ENCODE results near the gene LYZL2. TPM values are rescaled to one million over a fixed set of nuclear protein-coding genes. Genes with fewer than 3 reads are reported as not detected.
"Not testable (repeated sequence)": the region's sequence is repeated elsewhere in the genome, so short reads cannot be mapped to it uniquely, and the experiment has no call there.

LYZL2 gene
- total RNA-seq, 1 donor from 2014 or later: not detected

DNA sequence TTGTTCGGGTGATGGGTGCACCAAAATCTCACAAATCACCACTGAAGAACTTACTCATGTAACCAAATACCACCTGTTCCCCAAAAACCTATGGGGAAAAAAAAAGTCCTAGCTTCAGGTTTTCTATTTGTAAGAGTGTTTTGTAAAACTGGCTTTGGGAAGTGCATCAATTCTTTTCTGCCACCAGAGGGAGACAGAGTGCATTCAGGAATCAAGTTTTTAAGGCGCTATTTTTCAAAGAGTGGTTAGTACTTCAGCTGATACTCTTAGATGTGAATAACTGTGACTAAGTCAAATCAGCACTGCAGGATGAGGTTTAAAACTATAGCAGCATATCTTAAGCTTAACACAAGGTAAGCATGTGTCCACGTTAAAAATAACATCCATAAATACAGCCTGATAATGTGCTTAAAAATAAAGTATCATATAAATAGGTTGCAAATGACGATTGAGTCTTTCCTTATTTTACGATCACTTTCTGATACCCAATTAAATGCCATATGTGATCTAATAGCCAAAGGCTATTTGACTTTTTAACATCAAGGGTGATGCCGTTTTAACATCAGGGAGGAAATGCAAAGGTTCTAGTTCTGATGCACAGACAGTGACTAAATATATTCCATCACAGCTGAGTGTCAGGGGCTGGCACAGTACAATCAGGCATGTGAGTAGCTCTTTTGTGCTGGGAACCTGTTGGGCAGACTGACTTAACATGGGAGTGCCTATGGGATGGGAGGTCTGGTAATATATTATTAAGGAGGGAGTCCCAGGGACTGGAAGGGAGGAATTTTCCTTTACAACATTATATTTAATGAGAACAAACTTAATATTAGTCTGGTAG, 10.6 kb upstream of the LYZL2 start:
- DNase-seq (ENCODE audit: low spot score): no peak

DNA sequence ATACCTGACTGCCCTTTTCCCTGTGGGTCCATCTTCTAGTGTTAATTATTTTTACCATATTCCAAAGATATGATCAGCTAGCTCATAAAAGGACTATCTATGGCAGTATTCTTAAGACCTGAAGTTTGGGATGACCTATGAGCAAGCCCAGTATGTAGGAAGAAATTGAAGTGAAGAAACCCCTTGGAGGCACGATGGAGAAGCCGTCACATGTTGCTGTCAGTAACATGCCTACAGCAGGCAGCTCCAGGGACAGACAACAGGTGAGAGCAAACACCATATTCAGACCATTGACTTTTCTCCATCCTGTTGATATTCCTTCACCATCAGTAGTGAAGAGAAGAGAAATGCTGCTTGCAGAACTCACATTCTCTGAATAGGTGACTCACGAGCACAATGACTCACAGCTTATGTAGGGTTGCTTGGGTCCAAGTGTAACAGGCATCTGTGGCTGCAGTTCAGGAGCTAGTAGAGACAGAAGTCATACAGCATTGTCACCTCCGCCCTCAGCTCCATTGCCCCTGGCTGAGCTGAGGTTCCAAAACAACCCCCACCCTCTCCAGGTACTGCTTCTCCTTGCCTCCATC, 8.4 kb upstream of the LYZL2 start:
- DNase-seq (ENCODE audit: low spot score): no peak

DNA sequence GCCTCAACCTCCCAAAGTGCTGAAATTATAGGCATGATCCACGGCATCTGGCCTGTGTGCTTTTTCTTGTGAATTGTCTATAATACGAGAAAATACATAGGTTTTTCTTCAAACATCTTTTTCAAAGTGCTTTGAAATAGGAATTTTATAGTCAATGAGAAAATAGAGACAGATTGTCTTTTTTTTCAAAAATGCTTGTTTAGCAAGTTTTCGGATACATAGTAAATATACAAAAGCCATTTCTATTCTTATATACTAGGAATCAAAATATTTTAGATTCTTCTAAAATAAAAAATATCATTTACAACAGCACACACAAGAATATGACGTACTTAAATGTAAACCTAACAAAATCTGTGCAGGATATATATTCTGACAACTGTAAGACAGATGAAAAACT, 1.6 kb upstream of the LYZL2 start:
- DNase-seq (ENCODE audit: low spot score): no peak

DNA sequence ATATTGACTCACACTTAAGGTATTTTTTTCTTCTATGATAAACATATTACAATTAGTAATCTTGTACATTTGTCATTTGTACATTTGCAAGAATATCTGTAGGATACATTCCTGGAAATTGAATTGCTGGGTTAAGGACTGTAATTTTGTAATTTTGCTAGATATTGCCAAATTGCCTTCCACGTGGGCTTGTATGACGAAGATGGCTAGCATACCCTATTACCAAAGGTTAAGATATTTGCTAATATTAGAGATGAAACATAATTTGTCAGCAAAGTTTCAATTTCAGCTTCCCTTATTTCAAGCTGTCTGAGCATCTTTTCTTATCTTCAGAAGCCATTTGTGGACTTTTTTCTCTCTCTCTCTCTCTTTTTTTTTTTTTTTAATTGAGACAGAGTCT, 1.0 kb upstream of the LYZL2 start:
- DNase-seq (ENCODE audit: low spot score): no peak

DNA sequence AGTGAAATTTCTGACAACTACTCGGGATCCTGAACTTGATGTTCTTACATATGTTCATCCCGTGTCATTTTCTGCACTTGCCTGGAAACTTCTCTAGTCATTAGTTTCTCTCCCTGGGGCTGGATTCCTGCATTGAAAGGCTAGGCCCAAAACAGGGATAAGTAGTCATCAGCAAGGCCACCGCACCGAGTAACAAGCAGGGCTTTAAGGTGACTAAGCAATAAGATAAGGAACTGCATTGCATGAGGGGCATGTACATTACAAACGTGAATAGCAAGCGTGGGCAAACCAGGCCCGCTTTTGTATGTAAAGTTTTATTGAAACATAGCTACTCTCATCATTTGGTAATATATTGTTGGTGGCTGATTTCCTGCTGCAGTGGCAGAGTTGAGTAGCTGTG, 977 bp downstream of the LYZL2 start:
- not testable (repeated sequence) for DNase-seq (ENCODE audit: low spot score)

DNA sequence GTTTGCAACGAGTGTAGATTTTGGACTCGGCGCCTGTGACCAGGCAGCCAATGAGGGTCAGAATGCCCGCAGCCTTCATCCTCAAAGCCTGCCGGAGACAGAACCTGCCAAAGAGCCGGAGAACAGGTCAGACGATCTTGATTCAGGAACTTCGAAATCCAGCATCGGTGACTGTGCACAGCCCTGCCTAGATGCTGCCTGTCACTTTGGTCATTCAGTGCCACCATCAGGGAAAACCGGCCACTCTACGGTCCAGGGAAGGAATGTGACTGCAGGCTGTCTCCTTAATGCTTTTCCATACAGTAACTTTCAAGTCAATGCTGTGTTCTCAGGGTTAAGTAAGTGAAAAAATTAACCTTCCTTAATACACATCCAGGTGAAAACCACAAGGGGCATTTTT, 2.7 kb downstream of the LYZL2 start:
- DNase-seq (ENCODE audit: low spot score): not testable (repeated sequence)

DNA sequence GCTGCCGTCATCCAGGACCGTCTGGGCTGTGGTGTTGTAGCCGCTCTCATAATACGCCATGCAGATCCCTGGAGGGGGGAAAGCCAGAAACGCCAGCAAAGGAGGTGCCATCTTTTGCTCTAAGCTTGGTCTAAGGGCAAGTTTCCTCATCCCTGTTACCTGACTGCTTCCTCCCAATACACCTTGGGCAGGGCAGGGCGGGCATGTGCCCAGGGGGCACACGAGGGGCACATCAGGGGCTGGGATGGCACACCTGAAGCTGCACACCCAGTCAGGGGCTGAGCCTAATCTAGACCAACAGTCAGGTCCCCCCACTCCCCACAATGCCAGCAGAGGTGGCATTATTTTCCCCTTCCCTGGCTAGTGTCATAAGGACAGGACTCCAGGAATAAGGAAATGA, 3.4 kb downstream of the LYZL2 start:
- not testable (repeated sequence) for DNase-seq (ENCODE audit: low spot score)

DNA sequence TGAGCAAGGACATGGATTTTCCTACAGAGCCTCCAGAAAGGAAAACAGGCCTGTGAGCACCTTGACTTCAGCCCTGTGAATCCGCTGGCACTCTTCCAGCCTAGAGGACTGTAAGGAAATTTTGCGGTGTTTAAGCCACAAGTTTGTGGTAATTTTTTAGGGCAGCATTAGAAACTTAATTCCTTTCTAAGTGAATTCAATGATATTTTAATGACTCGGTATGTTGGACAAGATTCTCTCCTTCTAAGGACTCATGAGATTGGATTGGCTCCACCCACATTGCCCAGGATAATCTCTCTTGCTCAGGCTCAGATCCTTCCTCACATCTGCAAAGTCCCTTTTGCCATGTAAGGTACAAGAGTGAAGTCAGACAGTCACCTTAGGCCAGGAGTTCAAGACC, 4.5 kb downstream of the LYZL2 start:
- no peak for DNase-seq (ENCODE audit: low spot score)

DNA sequence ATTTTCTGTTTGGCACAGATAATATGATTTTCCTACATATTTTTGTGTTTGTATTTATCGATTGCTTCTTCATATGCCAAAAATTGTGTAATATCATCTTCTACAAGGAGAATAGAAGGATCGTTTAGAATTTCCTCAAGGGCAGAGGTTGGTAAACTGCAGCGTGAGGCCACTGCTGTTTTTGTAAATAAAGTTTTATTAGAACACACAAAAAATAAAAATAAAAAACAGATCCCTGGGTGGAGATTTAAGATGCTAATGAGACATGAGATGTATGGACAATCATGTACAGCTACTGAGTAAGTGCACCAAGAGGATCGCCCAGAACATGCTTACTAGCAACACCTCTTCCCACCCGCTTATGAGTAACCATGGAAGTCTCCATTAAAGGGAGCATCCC, 9.6 kb downstream of the LYZL2 start:
- DNase-seq (ENCODE audit: low spot score): no peak

DNA sequence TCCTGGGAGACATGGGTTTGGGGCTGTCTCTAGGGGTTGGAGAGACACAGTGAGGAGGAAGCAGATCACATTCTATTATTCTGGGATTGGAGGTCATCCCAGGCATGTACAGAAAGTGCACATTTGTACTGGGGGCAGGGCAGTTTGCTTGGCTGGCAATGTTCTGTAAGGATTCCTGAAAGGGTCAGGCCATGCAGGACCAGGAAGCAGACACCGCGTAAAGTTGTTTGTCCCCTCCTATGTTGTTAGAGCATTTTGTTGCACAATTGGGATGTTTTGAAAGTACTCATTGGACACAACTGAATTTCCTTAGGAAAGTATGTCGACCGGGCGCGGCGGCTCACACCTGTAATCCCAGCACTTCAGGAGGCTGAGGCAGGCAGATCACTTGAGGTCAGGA, 12.5 kb downstream of the LYZL2 start:
- DNase-seq (ENCODE audit: low spot score): no peak

DNA sequence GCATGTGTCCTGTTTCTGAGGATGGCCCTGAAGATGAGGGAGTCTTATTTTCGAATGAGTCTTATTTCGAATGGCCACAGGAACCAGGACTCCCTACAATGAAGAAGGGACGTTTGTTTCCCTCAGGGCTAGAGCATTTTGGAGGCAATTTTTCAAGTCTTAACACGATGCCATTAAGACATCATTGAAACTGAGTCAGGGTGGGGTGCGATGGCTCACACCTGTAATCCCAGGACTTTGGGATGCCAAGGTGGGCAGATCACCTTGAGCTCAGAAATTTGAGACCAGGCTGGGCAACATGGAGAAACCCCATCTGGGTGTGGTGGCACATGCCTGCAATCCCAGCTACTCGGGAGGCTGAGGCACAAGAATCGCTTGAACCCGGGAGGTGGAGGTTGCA, 18.5 kb downstream of the LYZL2 start:
- not testable (repeated sequence) for DNase-seq (ENCODE audit: low spot score)

DNA sequence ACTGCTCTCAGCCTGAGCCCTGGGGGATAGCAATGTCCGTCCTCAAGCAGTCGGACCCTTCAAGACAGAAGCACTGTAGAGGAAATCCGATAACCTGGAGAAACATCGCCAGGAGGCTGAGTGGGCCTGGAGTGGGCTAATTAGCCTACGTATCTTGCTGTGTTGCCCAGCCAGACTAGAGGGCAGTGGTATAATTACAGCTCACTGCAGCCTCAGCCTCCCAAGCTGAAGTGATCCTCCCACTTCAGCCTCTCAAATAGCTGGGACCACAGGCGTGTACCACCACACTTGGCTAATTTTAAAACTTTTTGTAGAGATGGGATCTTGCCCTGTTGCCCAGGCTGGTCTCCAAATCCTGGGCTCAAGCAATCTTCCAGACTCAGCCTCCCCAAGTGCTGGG, 21.7 kb downstream of the LYZL2 start:
- DNase-seq (ENCODE audit: low spot score): no peak

DNA sequence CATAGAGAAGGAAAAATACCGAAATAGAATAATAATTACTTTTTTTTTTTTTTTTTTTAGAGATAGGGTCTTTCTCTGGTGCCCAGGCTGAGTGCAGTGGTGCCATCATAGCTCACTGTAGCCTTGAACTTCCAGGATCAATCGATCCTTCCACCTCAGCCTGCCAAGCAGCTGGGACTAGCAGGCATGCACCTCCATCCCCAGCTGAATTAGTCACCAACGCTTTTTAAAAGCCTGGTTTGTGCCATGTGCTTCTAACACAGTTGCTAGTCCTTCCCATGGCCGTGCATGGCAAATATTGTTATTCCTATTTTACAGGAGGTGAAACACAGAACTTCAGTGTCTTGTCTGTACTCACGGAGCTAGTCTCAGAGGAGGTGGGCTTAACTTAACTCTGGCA, 23.2 kb downstream of the LYZL2 start:
- no peak for DNase-seq (ENCODE audit: low spot score)

DNA sequence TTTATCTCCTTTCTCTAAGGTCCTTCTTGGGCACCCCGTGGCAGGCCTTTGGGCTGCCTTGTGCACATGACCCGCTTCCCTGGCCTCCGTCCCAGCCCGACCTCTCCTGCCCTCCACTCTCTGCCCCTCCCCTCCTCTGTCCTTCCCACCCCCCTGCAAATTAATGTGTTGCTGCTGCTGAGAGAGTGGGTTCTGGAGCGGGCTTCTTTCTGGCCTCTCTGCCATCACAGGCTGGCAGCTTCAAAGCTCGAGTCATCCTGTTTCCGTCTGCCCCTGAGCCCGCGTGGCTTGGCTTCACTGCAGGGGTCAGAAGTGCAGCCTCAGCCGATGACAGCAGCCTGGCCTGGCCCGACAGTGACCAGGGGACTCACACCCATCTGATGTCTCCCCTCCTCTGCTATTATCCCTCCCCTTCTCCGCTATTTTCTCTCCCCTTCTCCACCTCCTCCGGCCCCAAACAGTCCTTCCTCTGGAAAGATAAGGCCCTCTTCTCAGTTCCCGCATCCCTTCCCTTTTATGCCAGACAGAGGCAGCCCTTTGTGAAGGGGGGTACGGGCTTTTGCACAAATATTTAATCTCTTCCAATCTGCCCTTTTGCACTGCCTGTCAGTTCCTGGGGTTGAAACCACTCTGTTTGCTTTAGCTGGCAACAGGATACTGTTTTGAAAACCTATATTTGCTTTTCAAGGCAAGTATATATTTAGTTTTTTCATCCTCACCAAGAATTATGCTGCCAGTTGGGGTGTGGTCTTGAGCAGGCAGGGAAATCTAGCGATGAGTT, 24.0 kb downstream of the LYZL2 start:
- not testable (repeated sequence) for DNase-seq (ENCODE audit: low spot score)

DNA sequence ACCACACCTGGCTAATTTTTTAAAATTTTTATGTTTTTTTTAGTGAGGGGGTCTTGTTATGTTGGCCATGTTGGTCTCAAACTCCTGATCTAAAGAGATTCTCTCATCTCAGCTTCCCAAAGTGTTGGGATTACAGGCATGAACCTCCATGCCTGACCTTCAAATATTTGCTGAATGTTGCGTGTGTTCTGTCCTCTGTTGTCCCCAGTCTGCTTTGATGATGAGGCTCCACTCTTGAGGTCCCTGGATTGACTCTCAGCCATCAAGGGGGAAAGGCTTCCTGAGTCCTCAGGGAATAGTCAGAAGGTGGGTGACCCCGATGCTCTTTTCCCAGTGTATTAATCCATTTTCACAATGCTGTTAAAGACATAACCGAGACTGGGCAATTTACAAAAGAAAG, 26.0 kb downstream of the LYZL2 start:
- DNase-seq (ENCODE audit: low spot score): no peak

DNA sequence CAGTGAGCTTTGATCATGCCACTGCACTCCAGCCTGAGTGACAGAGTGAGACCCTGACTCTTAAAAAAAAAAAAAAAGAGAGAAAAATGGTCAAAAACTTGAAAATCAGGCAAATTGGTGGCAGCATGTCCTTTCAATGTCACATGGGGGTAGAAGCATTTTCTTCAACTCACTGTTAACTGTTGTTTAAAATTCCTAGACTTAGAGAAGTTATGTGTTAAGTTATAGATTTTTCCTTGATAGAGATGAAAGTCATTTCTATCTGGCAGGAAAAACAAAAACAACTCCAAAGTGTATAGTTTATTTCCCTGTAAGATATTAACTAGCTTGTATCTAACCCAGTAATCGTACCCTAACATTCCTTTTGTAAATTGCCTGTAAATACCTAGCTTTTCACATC, 26.8 kb downstream of the LYZL2 start:
- DNase-seq (ENCODE audit: low spot score): no peak

DNA sequence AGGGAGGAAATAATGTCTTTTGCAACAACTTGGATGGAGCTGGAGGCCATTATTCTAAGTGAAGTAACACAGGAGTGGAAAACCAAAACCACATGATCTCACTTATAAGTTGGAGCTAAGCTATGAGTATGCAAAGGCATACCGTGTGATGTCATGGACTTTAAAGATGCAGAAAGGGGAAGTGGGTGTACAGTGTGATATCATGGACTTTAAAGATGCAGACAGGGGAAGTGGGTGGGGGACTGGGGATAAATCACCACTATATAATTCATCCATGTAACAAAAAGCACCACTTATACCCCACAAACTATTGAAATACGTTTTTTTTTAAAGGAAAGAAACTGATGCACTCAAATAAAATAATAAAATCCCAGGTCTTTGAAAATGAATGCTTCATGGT, 29.5 kb downstream of the LYZL2 start:
- DNase-seq (ENCODE audit: low spot score): no peak

DNA sequence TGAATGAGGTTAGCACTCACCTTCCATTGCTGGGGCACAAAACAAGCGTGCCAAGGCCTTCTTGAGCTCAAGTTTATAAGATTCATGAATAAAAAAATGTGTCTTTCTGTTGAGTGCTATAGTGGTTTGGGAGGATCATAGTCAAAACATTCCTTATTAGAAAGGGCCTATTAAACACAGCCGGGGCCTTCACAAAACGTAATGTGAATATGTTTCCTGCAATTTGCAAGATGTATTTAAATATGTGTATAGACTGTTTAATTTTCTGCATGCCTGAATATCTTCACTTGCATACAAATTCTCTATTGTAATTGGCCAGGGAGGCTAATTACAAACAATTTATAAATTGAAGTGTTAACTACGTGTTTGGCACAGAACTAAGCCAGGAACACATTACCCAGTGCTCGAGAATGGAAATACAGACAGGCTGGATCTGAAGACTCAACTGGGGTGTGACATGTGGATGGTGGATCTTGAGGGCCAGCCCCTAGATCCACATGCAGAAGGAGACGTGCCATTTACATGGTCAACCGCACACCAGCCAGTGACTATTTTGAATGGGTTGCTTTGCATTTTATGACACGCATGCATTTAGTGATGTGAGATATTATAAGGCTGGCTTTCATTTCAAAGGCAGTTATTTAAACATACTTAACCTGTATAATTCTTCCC, 31.3 kb downstream of the LYZL2 start:
- no peak for DNase-seq (ENCODE audit: low spot score)

DNA sequence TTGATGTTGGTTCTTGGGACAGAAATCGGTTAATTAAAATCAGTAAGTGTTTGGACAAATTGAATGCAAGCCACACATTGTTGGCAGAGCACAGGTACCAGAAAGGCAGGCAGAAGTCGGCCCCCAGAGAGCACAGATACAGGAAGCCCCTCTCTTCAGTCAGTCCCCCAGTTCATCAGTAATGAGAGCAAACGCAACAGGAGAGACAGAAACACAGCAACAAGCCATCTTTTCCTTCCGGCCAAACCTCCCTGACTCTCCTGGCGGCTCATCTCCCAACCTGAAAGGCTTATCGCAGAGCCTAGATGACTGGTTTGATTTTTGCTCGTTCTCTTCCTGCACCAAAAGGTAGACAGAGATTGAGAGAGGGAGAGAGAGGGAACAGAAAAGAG, 32.1 kb downstream of the LYZL2 start:
- not testable (repeated sequence) for DNase-seq (ENCODE audit: low spot score)

DNA sequence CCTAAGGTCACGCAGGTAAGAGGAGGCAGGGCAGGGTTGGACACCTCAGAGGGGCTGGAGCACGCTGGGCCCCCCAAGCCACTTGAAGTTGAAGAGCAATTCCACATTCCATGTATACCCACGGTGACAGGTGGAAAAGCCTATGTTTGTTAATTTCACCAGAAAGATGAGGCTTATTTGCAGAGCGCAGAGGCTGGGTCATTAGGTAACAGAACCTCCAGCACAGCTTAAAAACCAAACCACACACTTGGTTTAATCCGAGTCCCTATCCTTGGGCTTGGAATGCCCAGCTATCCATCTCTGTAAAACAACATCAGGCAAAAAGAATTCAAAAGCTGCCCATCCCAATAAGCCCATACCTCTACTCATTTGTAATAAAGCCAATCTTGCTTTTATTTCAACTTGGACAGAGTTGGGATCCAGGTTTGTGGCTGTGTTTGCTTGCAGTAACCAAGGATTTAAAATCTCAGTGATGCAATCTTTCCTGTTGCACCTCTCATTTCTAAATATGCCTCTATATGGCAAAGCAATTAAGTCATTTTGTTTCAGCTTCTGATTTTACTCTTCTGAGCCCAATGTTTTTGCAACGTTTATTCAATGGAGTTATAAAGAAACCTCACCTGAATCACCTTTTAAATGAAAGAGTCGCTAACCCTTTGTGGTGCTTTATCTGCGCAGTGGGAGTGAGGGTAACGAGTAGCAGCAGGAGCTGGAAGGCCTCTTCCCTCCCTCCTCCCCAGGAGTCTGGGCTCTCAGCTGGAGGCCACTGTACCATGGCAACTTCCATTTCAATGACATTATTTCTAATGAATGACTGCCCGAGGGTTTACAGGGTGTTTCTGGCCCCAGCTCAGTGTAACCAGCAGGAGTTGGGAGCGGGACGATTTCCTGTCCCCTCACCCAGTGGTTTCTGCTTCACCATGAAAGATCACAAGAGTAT, 32.8 kb downstream of the LYZL2 start:
- DNase-seq (ENCODE audit: low spot score): not testable (repeated sequence)

DNA sequence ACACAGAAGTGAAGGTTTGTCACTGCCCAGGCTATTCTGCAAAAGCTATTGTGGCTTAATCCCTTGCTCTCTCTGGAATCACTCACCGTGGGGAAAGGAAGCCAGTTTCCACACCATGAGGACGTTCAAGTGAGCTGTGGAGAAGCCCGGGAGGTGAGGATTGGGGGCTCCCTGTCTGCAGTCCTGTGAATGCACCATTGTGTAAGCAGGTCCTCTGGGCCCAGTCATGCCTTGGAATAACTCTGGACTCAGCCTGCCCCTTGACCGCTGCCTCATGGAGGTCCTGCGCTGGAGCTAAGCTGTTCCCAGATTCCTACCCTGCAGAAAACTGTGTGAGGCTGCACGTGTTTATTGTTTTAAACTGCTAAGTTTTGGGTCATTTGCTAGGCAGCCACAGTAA, 33.5 kb downstream of the LYZL2 start:
- DNase-seq (ENCODE audit: low spot score): no peak

Measured in mucosa of gallbladder (tissue), 1 donor.